SK-N-SH treated with all-trans-retinoic acid at 6 μM for 48 hours (cell line): ENCODE measurements around the gene STT3B.

Experiments
- BACH2 ChIP-seq: fragments of 250-450 bp; sonication (Bioruptor Pico); IDR thresholded peaks from 2 replicates; pipeline ENCODE4 v1.9.0; 2021; ENCODE audit warnings: mild to moderate bottlenecking, borderline replicate concordance
- CSDC2 ChIP-seq: fragments of 250-450 bp; sonication (Bioruptor Pico); IDR thresholded peaks from 2 replicates; pipeline ENCODE4 v1.5.0; 2020; ENCODE audit warnings: mild to moderate bottlenecking, moderate library complexity
- OSR1 ChIP-seq: fragments of 250-450 bp; sonication (Bioruptor Pico); IDR thresholded peaks from 2 replicates; pipeline ENCODE4 v1.8.0; 2022; ENCODE audit warnings: moderate library complexity, mild to moderate bottlenecking, inconsistent platforms
- ZC3H10 ChIP-seq: fragments of 250-450 bp; sonication (Bioruptor Pico); IDR thresholded peaks from 2 replicates; pipeline ENCODE4 v1.5.1; 2021; ENCODE audit warnings: mild to moderate bottlenecking, moderate library complexity
- TF ChIP-seq, protein P1 (sequence below): fragments of 250-450 bp; sonication (Bioruptor Pico); IDR thresholded peaks from 2 replicates; pipeline ENCODE4 v1.8.0; 2020; ENCODE audit warnings: mild to moderate bottlenecking, moderate library complexity, borderline replicate concordance

DNA sequence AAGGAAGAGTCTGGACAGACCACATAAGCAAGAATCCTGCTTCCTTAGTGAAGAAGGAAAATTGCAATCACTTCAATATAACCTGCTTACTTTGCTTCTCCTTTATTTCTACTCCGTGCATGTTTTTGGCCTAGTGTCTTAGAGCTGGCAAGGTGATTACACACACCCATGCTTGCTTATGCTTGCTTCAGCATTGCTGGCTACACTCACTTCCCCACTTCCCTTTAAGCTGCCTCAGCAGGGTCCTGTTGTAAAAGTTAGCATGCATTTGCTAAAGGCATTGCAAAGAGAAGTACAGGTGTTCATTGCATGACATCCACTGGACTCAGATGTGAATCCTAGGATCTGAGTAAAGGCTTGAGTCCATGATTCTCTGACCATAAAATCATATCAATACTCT, 47.5 kb upstream of the STT3B start:
- TF ChIP-seq BACH2 (CRISPR knock-in tag) (no peak), ZC3H10 (CRISPR knock-in tag) (no peak), OSR1 (CRISPR knock-in tag) (no peak), CSDC2 (CRISPR knock-in tag) (no peak)
- TF ChIP-seq, protein P1, sequence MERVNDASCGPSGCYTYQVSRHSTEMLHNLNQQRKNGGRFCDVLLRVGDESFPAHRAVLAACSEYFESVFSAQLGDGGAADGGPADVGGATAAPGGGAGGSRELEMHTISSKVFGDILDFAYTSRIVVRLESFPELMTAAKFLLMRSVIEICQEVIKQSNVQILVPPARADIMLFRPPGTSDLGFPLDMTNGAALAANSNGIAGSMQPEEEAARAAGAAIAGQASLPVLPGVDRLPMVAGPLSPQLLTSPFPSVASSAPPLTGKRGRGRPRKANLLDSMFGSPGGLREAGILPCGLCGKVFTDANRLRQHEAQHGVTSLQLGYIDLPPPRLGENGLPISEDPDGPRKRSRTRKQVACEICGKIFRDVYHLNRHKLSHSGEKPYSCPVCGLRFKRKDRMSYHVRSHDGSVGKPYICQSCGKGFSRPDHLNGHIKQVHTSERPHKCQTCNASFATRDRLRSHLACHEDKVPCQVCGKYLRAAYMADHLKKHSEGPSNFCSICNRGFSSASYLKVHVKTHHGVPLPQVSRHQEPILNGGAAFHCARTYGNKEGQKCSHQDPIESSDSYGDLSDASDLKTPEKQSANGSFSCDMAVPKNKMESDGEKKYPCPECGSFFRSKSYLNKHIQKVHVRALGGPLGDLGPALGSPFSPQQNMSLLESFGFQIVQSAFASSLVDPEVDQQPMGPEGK (CRISPR knock-in tag) = no peak
